HCEC 1CT (cell line): ENCODE measurements around the gene KDM4D.
"Not testable (repeated sequence)": the region's sequence is repeated elsewhere in the genome, so short reads cannot be mapped to it uniquely, and the experiment has no call there.

Experiments used
- DNase-seq: peaks from one replicate; pipeline ENCODE4 v3.0.0-alpha.2; 2017

Gene KDM4D

DNA sequence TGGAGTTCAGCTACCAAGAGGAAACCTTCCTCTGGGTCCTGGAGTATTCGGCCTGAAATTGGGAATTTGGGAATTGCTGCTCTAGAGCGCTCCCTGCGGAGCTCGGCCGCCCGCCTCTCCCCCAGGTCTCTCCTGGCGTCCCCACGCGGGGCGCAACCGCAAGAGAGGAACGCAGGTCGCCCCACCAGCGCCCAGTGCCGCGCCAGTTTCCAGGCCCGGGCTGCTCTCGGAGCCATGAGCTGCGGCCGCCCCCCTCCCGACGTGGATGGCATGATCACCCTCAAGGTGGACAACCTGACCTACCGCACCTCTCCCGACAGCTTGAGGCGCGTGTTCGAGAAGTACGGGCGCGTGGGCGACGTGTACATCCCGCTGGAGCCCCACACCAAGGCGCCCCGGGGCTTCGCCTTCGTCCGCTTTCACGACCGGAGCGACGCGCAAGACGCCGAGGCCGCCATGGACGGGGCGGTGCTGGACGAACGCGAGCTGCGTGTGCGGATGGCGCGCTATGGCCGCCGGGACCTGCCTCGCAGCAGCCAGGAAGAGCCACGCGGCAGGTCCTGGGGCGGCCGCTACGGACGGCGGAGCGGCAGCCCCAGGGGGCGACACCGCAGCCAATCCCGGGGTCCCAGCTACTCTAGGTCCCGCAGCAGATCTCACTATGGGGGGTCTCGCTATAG is 64.0 kb downstream of the KDM4D start:
- DNase-seq, result not testable (repeated sequence)

- DNase-seq, result no peak
These were observed 68.7 kb downstream of the KDM4D start for GRCh38 chr11:95042239-95042638.

DNA sequence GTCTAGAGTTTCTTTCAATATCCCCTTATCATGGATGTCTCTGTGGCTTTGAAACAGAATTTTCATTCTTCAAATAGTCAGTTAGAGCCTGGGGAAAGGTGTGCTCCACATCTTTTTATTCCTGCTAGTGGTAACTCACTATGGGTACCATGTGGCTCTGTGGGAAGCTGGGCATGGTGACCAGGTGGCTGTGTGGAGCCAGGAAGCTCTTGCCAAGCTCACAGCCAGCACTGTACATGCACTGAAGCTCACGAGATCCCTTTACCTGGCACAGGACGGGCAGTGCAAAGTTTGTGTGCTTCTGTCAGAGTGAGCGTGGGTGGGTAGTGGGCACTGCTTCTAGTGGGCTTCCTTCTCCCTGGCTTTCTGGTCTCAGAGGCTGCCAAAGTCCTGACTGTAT is 69.4 kb downstream of the KDM4D start:
- no peak for DNase-seq

DNA sequence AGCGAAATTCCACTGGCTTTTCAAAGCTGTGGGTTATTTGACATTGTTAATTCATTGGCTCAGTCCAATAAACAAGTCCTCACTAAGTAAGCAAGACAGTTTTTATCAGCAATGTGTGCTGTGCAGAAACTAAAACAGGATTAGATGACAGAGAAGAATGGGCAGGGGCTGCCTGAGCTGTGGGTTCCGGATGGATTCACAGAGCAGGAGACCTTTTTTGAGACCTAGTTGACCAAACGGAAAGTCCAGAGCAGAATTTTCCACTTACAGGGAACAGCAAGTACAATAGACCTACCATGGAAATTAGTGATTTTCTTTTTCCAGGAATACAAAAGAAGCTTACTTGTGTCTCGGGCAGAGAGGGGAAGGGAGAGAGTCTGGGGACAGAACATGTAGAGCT is 70.5 kb downstream of the KDM4D start:
- DNase-seq, result no peak

DNA sequence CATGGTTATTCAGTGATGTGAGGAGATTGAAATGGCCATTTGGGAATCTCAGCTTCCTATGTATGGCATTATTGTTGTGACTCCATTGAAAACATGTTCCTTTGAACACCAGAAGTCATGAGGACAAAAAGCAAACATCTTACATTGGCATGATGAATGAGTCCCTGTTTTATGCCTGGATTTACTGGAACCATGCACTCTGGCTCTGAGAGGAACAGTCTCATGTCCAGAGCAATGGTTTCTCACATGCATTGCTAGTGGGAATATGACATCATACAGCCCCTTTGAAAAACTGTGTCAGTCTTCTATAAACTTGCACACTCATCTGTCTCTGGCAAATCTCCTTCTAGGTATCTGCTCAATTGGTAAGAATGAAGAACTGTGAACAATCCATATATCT is 72.3 kb downstream of the KDM4D start:
- no peak for DNase-seq
